GM21423 (cell line): ENCODE data around the gene ERBIN.

Experiments
- ATAC-seq: cut with Tn5 transposase; IDR thresholded peaks from one replicate; pipeline ENCODE4 v1.9.1; 2021; ENCODE audit warnings: mild to moderate bottlenecking, moderate library complexity; ENCODE audit not compliant: unreplicated experiment

ERBIN gene

DNA sequence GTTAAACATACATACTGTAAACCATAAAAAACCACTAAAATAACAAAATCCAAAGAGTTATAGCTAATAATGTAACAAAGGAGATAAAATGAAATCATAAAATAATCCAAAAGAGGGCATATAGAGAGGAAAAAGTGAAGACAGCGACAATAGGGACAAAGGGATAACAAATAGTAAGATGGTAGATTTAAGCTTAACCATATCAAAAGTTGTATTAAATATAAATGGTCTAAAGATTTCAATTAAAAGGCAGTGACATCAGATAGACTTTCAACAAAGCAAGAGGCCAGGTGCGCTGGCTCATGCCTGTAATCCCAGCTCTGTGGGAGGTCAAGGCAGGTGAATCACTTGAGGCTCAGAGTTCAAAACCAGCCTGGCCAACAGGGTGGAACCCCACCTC is 163.0 kb downstream of the ERBIN start:
- ATAC-seq: no peak

DNA sequence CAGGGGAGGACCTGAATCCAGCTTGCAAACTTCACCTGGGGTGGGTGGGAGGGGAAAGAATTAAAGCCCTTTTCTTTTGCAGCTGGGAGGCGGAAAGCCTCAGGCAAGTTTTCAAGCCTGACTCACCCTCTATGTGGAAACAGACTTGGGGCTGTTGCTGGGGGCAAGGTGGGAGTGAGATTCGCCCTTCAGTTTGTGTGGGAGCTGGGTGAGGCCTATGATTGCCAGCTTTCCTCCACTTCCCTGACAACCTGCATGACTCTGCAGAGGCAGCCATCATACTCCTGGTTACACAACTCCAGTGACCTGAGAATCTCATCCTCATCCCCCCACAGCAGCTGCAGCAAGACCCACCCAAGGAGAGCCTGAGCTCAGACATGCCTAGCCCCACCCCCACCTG is 174.5 kb downstream of the ERBIN start:
- ATAC-seq: no peak

DNA sequence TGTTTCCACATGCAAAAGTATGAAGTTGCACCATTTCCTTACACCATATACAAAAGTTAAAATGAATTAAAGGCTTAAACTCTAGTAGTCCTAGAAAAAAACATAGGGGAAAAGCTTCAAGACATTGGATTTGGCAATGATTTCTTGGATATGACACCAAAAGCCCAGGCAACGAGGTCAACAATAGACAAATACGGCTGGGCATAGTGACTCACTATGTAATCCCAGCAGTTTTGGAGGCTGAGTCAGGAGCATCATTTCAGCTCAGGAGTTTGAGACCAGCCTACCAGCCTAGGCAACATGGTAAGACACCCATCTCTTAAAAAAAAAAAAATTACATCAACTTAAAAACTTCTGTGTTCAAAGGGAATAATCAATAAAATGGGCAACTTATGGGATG is 186.8 kb downstream of the ERBIN start:
- ATAC-seq: no peak

DNA sequence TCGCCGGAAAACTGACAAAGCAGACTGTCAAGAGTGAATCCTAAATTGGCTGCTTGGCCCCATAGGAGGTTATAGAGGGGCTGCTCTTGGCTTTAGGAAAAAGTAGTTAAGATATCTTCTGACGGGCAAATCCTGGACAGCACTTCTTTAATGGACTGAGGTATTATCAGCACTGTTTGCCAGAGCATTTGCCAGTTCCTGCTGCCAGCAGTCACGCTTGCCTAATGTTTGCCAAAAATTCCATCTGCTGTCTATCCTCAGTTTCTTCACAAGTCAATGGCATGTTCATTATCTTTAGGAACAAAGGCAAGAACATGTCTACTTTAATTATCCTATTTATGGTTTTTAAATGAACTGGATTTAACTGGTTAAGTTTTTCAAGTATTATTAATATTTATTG is 191.9 kb downstream of the ERBIN start:
- no peak for ATAC-seq

DNA sequence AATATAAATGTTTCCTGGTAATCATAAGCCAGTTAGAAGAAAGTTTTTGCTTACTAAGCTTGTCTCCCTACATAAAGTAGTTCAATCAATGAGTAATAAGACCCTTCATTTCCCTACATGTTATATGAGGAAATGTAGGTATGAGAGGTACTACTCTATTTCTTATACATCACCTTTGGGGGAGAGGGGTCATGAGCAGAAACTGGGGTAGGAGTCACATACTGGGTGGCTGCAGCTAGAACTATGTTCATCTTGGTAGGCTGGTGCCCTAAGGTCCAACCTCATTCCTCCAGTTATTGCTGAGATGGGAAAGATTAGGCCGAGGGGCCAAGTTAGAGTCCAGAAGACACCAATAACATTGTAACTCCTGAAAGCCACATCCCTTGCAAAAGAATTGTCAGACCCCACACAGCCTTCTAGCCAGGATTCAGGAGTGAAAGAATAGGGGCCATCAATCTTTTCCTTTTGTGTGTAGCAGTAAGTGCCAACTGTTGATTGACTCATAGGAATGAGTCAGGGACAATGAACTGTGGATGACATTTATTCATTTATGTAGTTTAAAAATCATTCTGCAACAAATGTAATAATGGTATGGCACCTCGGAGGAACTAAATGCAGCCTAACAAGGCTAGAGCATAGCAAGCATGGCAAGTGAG is 196.1 kb downstream of the ERBIN start:
- no peak for ATAC-seq

DNA sequence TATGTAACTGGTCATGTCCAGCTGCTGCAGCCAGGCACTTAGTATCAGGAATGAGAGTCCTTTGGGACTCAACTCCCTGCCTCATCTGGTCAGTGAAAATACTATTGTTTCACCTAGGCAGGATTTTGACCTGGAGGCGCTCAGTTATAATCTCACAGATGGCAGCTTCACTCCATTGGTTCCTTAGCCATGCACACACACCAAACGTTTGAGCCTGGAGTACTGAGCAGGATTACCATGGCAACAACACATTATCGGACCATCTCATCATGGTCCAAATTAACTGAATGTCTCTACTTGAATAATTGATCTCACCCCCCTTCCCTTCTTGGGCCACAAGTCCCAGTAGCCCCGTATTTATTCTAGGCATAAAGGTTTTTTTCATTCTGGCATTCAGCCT is 202.8 kb downstream of the ERBIN start:
- no peak for ATAC-seq

DNA sequence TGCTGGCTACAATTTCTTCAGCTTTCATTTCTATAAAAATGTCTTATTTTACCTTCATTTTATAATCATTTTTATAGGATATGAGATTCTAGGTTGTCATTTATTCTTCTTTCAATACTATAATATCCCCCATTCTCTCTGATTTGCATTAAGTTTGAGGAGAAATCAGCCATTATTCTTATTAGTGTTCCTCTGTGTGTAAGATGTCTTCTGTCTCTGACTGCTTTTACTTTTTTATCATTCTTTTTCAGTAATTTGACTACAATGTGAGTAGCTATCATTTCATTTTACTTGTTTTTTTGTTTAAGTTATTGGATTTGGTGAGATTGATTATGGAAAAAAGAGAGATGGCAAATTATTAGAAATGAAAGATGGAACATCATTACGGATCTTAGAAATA is 204.1 kb downstream of the ERBIN start:
- no peak for ATAC-seq
